Bone marrow (tissue), 2 donors: ENCODE data around the gene PCDHGA1.
A peak's percentile ranks its signal among the peaks of the same experiment; 100 is the strongest.

ENCODE experiments used
- DNase-seq, 2 donors: peaks; one replicate each; lab custom pipeline; 2025; lab: John Stamatoyannopoulos, UW

PCDHGA1 gene

DNA sequence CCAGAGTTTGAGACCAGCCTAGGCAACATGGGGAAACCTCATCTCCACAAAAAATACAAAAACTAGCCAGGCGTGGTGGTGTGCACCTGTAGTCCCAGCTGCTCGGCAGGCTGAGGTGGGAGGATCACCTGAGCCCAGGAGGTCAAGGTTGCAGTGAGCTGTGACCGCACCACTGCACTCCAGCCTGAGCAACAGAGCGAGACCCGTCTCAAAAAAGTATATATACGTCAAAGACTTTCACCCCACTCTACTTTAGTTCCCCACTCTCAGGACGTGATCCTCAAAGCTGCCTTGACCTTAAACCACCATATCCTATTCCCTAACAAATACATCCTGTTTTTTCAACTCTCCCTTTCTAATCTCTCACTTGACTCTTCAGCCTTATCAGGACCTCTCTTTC is 199.6 kb downstream of the PCDHGA1 start:
- DNase-seq = no peak

DNA sequence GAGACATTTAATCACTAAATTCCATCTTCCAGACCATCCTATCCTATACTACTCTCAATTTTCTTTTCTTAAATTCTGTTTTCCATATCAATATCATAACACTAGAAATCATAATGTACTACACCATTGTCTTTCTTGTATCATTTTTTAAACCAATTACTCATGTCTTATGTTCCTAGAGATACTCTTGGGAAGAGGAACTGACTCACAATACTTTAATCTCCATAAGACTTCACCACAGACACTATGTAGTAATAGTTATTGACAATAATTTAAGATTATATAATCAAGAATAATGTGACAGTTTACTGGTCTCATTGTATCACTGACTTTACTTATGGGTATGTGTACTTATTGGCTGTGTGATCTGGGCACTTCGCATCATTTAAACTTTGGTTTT is 202.4 kb downstream of the PCDHGA1 start:
- no peak for DNase-seq

DNA sequence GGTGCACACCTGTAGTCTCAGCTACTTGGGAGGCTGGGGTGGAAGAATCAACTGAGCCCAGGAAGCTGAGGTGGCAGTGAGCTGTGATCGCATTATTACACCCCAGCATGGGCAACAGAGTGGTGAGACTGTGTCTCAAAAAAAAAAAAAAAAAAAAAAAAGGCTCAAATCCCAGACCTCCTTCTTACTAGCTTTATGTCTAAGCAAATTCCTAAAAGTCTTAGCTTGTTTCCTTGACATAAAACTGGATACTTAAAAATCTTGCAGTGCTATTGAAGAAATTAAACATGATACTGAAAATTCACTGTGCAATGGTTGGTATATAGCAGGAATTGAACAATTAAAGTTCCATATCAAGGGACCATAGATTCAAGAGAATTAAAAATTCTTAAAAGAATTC is 203.6 kb downstream of the PCDHGA1 start:
- DNase-seq = no peak

DNA sequence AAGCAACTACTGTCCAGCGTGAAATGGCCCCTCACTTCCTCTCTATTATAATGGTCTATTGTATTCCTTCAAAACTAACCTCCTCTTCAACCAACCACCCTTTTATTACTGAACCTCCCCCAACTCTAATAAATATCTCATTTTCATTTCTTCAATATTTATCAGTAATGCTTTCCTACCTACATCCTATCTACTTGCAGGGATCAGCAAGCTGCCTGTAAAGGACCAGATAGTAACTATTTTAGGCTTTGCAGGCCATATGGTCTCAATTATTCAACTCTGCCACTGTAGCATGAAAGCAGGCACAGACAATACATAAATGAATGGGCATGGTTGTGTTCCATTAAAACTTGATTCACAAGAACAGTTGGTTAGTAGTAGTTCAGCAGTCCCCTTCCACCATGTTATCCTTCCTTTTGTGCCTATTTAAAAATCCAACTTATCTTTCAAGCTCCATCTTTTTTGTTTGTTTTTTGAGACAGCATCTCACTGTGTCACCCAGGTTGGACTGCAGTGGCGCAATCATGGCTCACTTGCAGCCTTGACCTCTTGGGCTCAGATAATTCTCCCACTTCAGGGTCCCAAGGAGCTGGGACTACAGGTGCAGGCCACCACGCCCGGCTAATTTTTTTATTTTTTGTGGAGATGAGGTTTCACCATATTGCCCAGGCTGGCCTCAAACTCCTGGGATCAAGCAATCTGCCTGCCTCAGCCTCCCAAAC is 204.3 kb downstream of the PCDHGA1 start:
- DNase-seq = no peak

DNA sequence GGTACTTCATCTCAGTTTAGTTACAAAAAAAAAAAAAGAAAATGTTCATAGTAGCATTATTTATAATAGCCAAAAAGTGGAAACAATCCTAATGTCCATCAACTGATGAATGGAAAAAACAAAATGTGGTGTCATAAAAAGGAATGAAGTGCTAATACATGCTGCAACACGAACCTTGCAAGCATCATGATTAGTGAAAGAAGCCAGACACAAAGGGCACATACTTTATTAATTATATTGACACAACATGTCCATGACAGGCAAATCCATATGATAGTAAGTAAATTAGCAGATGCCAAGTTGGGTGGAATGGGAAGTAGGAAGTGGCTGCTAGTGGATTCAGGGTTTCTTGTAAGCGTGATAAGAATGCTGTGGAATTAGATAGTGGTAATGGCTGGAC is 212.7 kb downstream of the PCDHGA1 start:
- no peak for DNase-seq

DNA sequence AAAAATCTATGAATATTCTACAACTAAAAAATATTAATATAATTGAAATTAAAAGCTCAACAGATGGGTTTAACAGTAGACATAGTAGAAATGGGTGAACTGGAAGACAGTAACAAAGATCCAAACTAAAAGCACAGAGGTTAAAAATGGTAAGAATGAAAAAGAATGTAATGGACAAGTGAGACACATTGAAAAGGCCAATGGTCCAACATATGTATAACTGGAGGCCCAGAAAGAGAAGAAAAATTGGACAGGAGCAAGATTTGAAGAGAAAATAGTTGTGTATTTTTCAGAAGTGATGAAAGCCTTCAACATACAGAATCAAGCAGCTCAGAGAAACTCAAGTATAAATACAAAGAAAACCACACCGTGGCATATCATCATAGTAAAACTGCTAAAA is 217.2 kb downstream of the PCDHGA1 start:
- DNase-seq = no peak

DNA sequence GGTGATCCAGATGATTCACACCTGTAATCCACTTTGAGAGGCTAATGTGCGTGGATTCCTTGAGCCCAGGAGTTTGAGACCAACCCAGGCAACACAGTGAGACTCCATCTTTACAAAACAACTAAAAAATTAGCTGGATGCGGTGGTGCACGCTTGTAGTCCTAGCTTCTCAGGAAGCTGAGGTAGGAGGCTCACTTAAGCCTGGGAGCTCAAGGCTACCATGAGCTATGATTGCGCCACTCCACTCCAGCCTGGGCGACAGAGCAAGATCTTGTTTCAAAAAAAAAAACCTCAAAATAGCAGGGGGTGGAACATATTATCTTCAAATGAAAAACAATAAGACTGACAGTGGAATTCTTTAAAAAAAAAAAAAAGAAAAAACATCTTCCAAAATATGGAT is 217.6 kb downstream of the PCDHGA1 start:
- DNase-seq = no peak

DNA sequence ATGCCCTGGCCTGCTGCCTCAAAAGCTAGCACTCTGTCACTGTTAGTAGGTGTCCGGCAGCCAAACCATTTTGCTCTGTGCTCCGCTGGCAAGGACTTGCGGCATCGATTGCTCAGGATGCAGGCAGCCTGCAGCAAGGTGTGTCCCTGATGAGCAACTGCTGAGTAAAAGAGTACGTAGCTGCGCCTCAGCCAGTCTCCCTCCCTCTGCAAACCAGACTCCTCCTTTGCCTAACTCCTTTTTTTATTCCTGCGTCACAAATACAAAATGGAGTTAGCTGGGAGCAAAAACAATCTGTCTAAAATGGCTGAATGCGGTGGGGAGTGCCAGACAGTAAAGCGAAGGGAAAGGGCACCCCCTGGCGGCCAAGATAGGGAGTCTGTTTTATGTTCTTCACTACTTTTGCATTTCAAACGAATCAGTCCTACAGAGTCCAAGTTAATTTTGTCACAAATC is 227.4 kb downstream of the PCDHGA1 start:
- DNase-seq = peak; percentile 28 to 71

DNA sequence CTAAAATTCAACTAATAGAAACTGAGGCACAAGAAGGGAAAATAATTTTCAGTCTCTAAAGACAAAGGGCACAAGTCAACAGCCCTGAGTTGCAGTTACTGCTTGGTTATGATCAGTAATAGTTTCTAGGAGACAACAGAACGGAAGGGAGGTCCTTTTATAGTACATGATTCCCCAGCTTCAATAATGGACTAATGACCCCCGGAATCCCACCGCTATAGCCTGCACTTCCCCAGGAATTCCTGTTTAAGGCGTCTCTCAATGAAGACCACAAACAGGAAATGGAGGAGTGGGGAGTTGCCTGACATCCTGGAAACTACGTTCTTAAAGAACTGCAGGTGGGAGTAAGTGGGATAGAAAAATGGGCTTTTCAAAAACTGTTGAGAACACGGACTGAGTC is 227.8 kb downstream of the PCDHGA1 start:
- no peak for DNase-seq

DNA sequence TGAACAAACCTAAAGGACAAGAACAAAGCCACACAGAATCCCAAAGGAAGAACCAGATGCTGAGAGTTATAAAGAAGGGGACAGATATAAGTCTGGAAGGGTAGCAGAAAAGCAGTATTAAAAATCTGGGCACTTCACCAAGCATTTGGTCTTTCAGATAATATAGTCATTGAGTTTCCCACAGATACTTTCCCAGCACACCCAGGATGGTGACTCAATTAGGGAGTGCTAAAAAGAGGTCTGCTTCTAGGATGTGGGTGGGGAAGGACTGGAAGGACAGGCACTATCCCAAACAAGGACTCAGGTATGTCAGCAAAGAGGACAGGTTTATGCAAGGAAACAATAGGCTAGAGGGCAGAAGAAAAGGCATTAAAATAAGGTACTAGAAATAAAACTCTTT is 229.1 kb downstream of the PCDHGA1 start:
- no peak for DNase-seq

DNA sequence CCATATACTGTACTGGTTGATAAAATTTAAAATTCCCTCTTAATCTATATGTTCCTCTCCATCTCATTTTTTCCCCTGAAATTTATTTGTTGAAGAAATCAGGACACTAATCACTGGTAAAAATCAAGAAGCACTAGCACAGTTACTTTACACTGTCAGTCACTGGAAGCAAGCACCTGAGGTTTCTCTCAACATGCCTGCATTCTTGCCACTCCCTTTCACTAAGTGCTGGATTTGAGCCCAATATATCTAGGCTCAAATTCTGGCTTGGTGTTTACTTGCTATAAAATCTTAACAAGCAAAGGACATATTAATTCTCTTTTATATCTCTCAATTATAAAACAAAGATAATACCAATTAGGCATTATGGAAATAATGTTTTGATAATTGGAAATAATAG is 229.8 kb downstream of the PCDHGA1 start:
- DNase-seq = no peak

DNA sequence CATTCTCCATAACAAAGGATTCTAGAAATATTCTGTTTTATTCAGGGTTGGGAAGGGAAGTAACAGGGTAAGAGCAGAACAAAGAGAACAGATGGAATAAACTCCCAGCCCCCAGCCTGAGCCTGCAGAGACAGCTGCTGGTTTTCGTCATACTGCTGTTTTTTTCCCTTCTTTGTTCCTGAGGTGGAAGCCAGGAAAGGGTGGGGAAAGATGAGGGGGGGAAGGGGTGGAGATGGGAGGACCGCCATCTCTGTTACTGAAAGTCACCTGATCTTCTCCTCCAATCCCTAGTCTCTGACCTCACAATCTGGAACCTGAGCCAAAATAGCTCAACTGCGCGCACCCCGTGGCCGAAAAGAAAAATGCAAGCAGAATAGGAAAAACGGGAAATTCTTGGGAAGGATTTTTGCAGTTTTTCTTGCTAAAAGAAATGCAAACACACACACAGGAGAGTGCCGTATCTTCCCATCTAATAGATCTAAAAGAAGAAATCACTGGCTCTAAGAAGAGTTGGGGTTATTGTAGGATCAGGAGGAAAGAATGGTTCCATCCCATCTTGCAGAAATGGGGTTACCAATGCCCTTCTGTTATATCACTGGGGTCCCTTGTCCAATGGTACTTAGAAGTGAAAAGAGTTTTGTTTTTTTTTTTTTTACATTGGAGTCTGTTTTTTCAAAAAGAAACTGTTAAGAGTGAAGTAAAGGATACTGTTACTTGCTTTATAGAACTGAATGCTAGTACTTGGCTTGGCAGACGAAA is 230.6 kb downstream of the PCDHGA1 start:
- DNase-seq = peak in 1 of 2 donors; percentile 37
